Mesendoderm (in vitro differentiated cells): ENCODE measurements around the gene ZNF646.

ENCODE experiments used
- DNase-seq: peaks from one replicate; pipeline ENCODE4 v3.0.0; 2013
- H2AK5ac ChIP-seq: 2 replicates; pipeline ENCODE4 v1.6.1; 2013; ENCODE audit warnings: low read length, inconsistent platforms
- H2BK120ac ChIP-seq: 2 replicates; pipeline ENCODE4 v1.6.1; 2013; ENCODE audit warnings: low read depth, mild to moderate bottlenecking, low read length, moderate library complexity, mixed read lengths
- H2BK15ac ChIP-seq: replicated peaks from 2 replicates; pipeline ENCODE4 v1.6.1; 2013; ENCODE audit warnings: low read depth, mild to moderate bottlenecking, moderate library complexity
- H2BK5ac ChIP-seq: 2 replicates; pipeline ENCODE4 v1.6.1; 2013; ENCODE audit warnings: low read length, inconsistent platforms
- H3K18ac ChIP-seq: 2 replicates; pipeline ENCODE4 v1.6.1; 2013; ENCODE audit warnings: mild to moderate bottlenecking, low read length, mixed read lengths
- H3K23ac ChIP-seq: one replicate; pipeline ENCODE4 v1.6.1; 2013; ENCODE audit warnings: low read length
- H3K27ac ChIP-seq: 2 replicates; pipeline ENCODE4 v1.5.1; 2013; ENCODE audit warnings: low read depth, mild to moderate bottlenecking, inconsistent platforms, low read length, moderate library complexity
- H3K27me3 ChIP-seq: 2 replicates; pipeline ENCODE4 v1.6.1; 2013; ENCODE audit warnings: low read length, control low read depth, mild to moderate bottlenecking, inconsistent platforms; ENCODE audit not compliant: insufficient read depth, poor library complexity
- H3K36me3 ChIP-seq: 2 replicates; pipeline ENCODE4 v1.6.1; 2013; ENCODE audit warnings: low read length, inconsistent platforms; ENCODE audit not compliant: control insufficient read depth, insufficient read depth
- H3K4ac ChIP-seq: one replicate; pipeline ENCODE4 v1.6.1; 2013; ENCODE audit warnings: low read depth, mild to moderate bottlenecking, low read length, moderate library complexity
- H3K4me1 ChIP-seq: 2 replicates; pipeline ENCODE4 v1.6.1; 2013; ENCODE audit warnings: low read depth, low read length, inconsistent platforms; ENCODE audit not compliant: control insufficient read depth
- H3K4me2 ChIP-seq: 2 replicates; pipeline ENCODE4 v1.6.1; 2013; ENCODE audit warnings: low read length
- H3K4me3 ChIP-seq: 2 replicates; pipeline ENCODE4 v1.5.1; 2013; ENCODE audit warnings: mild to moderate bottlenecking, low read length
- H3K56ac ChIP-seq: one replicate; pipeline ENCODE4 v1.6.1; 2013; ENCODE audit warnings: low read length
- H3K79me1 ChIP-seq: 2 replicates; pipeline ENCODE4 v1.6.1; 2013; ENCODE audit warnings: low read length, inconsistent platforms
- H3K79me2 ChIP-seq: 2 replicates; pipeline ENCODE4 v1.6.1; 2013; ENCODE audit warnings: mild to moderate bottlenecking, low read length; ENCODE audit not compliant: control insufficient read depth, insufficient read depth
- H3K9ac ChIP-seq: 2 replicates; pipeline ENCODE4 v1.6.1; 2013; ENCODE audit warnings: low read length, inconsistent platforms
- H4K5ac ChIP-seq: one replicate; pipeline ENCODE4 v1.6.1; 2013; ENCODE audit warnings: low read length
- H4K8ac ChIP-seq: one replicate; pipeline ENCODE4 v1.6.1; 2013; ENCODE audit warnings: low read depth, mild to moderate bottlenecking, control low read depth, low read length, moderate library complexity
- WGBS: extraction: QIAGEN DNeasy Blood & Tissue Kit; methylation state at CpG from one replicate; pipeline ENCODE4 v1.1.7; 2013; ENCODE audit warnings: low lambda C conversion rate, missing lambda C conversion rate; ENCODE audit not compliant: insufficient coverage; ENCODE audit errors: extremely low coverage; 5-methylcytosine and 5-hydroxymethylcytosine counted together

The ZNF646 gene

GRCh38 chr16:31083981-31084380, 9.8 kb downstream of the ZNF646 start:
- Histone ChIP-seq H3K23ac (no peak overlapping the region), H3K79me2 (no peaks in the 10 kb centered on the region), H3K4ac (no peak overlapping the region), H2BK120ac (no peak overlapping the region), H3K9ac (no peak overlapping the region), H3K4me1 (no peaks in the 10 kb centered on the region), H2AK5ac (no peak overlapping the region), H3K36me3 (no peaks in the 10 kb centered on the region), H2BK15ac (no peak overlapping the region), H4K8ac (no peak overlapping the region), H3K4me2 (no peak overlapping the region), H4K5ac (no peak overlapping the region), H2BK5ac (no peak overlapping the region), H3K18ac (no peak overlapping the region), H3K27ac (no peak overlapping the region), H3K79me1 (peaks cover 2% of the 10 kb centered on the region), H3K27me3 (no peaks in the 10 kb centered on the region), H3K56ac (no peak overlapping the region), H3K4me3 (no peak overlapping the region)
- no CpG with 5 or more reads among the region's 13 CpGs for WGBS
- DNase-seq: no peak

GRCh38 chr16:31084584-31085302, 10.5 kb downstream of the ZNF646 start:
- no peak overlapping the region for H2BK120ac ChIP-seq
- H3K9ac ChIP-seq: no peak overlapping the region
- no peak overlapping the region for H3K23ac ChIP-seq
- no peak overlapping the region for H3K56ac ChIP-seq
- no peak overlapping the region for H2BK15ac ChIP-seq
- no peak overlapping the region for H3K4ac ChIP-seq
- peaks cover 2% of the 10 kb centered on the region for H3K79me1 ChIP-seq
- H3K18ac ChIP-seq: no peak overlapping the region
- H2BK5ac ChIP-seq: no peak overlapping the region
- H4K5ac ChIP-seq: no peak overlapping the region
- no CpG with 5 or more reads among the region's 16 CpGs for WGBS
- H3K79me2 ChIP-seq: no peaks in the 10 kb centered on the region
- no peak overlapping the region for H2AK5ac ChIP-seq
- no peak overlapping the region for H4K8ac ChIP-seq
- H3K4me2 ChIP-seq: no peak overlapping the region
- H3K27me3 ChIP-seq: no peaks in the 10 kb centered on the region
- H3K27ac ChIP-seq: no peak overlapping the region
- no peaks in the 10 kb centered on the region for H3K36me3 ChIP-seq
- H3K4me3 ChIP-seq: no peak overlapping the region
- no peak for DNase-seq
- H3K4me1 ChIP-seq: no peaks in the 10 kb centered on the region

GRCh38 chr16:31085411-31085810, 11.2 kb downstream of the ZNF646 start:
- Histone ChIP-seq H2AK5ac (no peak overlapping the region), H4K5ac (no peak overlapping the region), H4K8ac (no peak overlapping the region), H3K18ac (no peak overlapping the region), H2BK5ac (no peak overlapping the region), H3K27ac (no peak overlapping the region), H3K4ac (no peak overlapping the region), H3K36me3 (no peaks in the 10 kb centered on the region), H3K27me3 (no peaks in the 10 kb centered on the region), H3K79me2 (no peaks in the 10 kb centered on the region), H3K79me1 (peaks cover 2% of the 10 kb centered on the region), H2BK120ac (no peak overlapping the region), H3K56ac (no peak overlapping the region), H2BK15ac (no peak overlapping the region), H3K4me2 (no peak overlapping the region), H3K9ac (no peak overlapping the region), H3K4me1 (no peaks in the 10 kb centered on the region), H3K23ac (no peak overlapping the region), H3K4me3 (no peak overlapping the region)
- DNase-seq: no peak
- WGBS: no CpG with 5 or more reads among the region's 8 CpGs

GRCh38 chr16:31085873-31086628, 11.8 kb downstream of the ZNF646 start:
- no peaks in the 10 kb centered on the region for H3K79me2 ChIP-seq
- H3K18ac ChIP-seq: no peak overlapping the region
- H3K4me1 ChIP-seq: no peaks in the 10 kb centered on the region
- H3K27me3 ChIP-seq: no peaks in the 10 kb centered on the region
- no CpG with 5 or more reads among the region's 18 CpGs for WGBS
- peaks cover 6% of the 10 kb centered on the region for H3K36me3 ChIP-seq
- H2AK5ac ChIP-seq: no peak overlapping the region
- no peaks in the 10 kb centered on the region for H3K79me1 ChIP-seq
- H4K8ac ChIP-seq: no peak overlapping the region
- no peak overlapping the region for H3K9ac ChIP-seq
- no peak overlapping the region for H3K27ac ChIP-seq
- H3K4me2 ChIP-seq: no peak overlapping the region
- H3K23ac ChIP-seq: no peak overlapping the region
- no peak overlapping the region for H3K4me3 ChIP-seq
- H3K4ac ChIP-seq: no peak overlapping the region
- DNase-seq: no peak
- no peak overlapping the region for H2BK5ac ChIP-seq
- no peak overlapping the region for H4K5ac ChIP-seq
- no peak overlapping the region for H2BK120ac ChIP-seq
- H3K56ac ChIP-seq: no peak overlapping the region
- no peak overlapping the region for H2BK15ac ChIP-seq

- no CpG with 5 or more reads among the region's 6 CpGs for WGBS
- H3K36me3 ChIP-seq: peaks cover 6% of the 10 kb centered on the region
- DNase-seq: no peak
Observed at GRCh38 chr16:31086629-31086906, 12.3 kb downstream of the ZNF646 start.

More at GRCh38 chr16:31086629-31086906, 12.3 kb downstream of the ZNF646 start:
- no peak overlapping the region for H3K18ac ChIP-seq
- no peaks in the 10 kb centered on the region for H3K79me2 ChIP-seq
- no peak overlapping the region for H3K9ac ChIP-seq
- H4K5ac ChIP-seq: no peak overlapping the region
- no peak overlapping the region for H3K27ac ChIP-seq
- H3K27me3 ChIP-seq: no peaks in the 10 kb centered on the region
- H3K4me2 ChIP-seq: no peak overlapping the region
- no peak overlapping the region for H2BK120ac ChIP-seq
- no peaks in the 10 kb centered on the region for H3K4me1 ChIP-seq
- no peak overlapping the region for H2BK15ac ChIP-seq
- no peak overlapping the region for H2BK5ac ChIP-seq
- H3K4ac ChIP-seq: no peak overlapping the region
- no peak overlapping the region for H4K8ac ChIP-seq
- H3K4me3 ChIP-seq: no peak overlapping the region
- H3K23ac ChIP-seq: no peak overlapping the region
- H2AK5ac ChIP-seq: no peak overlapping the region
- H3K79me1 ChIP-seq: peaks cover 2% of the 10 kb centered on the region
- H3K56ac ChIP-seq: no peak overlapping the region
